Neural progenitor cell (in vitro differentiated cells): ENCODE data around the gene MICAL2.

ENCODE experiments used
- CTCF ChIP-seq: fragments of 200-600 bp; sonication (generic); IDR thresholded peaks from 2 replicates; pipeline ENCODE4 v1.5.1; 2017; ENCODE audit warnings: antibody characterized with exemption, mild to moderate bottlenecking
- EZH2 ChIP-seq: fragments of 200-600 bp; sonication (generic); IDR thresholded peaks from 2 replicates; pipeline ENCODE4 v1.6.1; 2017; ENCODE audit warnings: antibody characterized with exemption, mild to moderate bottlenecking, moderate library complexity

- TF ChIP-seq CTCF (no peak), EZH2 (no peak)
Observed at GRCh38 chr11:12239804-12240371, 129.5 kb downstream of the MICAL2 start.
